Effector memory CD8-positive, alpha-beta T cell (primary cell): Measurements from ENCODE around the gene RCC2.

Experiments
- ATAC-seq: fragments of 150-1000 bp; cut with Tn5 transposase; replicated peaks from 2 replicates; pipeline ENCODE4 v1.10.0; 2021; ENCODE audit warnings: mild to moderate bottlenecking, moderate library complexity
- DNase-seq, 3 experiments: peaks; one replicate each; pipeline ENCODE4 v3.0.0; 2021
- H3K27ac Mint-ChIP-seq, 2 donors: one replicate each; pipeline ENCODE4 v1.8.0; 2022; ENCODE audit warnings: mild to moderate bottlenecking in 2 of 2, mixed read lengths in 2 of 2, moderate library complexity in 2 of 2
- H3K27me3 Mint-ChIP-seq, 2 donors: one replicate each; pipeline ENCODE4 v1.8.0; 2022; ENCODE audit warnings: mixed read lengths in 2 of 2
- H3K36me3 Mint-ChIP-seq: one replicate; pipeline ENCODE4 v1.8.0; 2022; ENCODE audit warnings: mild to moderate bottlenecking, moderate library complexity, mixed read lengths; ENCODE audit not compliant: insufficient read depth
- H3K4me1 Mint-ChIP-seq, 2 donors: one replicate each; pipeline ENCODE4 v1.8.0; 2022; ENCODE audit warnings: low read depth in 2 of 2, mixed read lengths in 2 of 2
- H3K4me3 Mint-ChIP-seq, 2 donors: one replicate each; pipeline ENCODE4 v1.8.0; 2022; ENCODE audit warnings: mild to moderate bottlenecking in 2 of 2, mixed read lengths in 2 of 2, moderate library complexity in 2 of 2
- H3K9me3 Mint-ChIP-seq, 2 donors: one replicate each; pipeline ENCODE4 v1.8.0; 2022; ENCODE audit warnings: mixed read lengths in 2 of 2

Gene RCC2

GRCh38 chr1:17404034-17404684 lies 35.3 kb downstream of the RCC2 start:
- peak overlapping the region in 1 of 2 donors; percentile 29 for H3K27ac Mint-ChIP-seq
- H3K4me3 Mint-ChIP-seq = no peak overlapping the region
- H3K4me1 Mint-ChIP-seq = peaks cover 0 to 5% of the 10 kb centered on the region in 2 donors
- no peaks in the 10 kb centered on the region for H3K27me3 Mint-ChIP-seq
- no peak for ATAC-seq
- no peak for DNase-seq
- H3K36me3 Mint-ChIP-seq = peaks cover 32% of the 10 kb centered on the region
- H3K9me3 Mint-ChIP-seq = no peaks in the 10 kb centered on the region

- Mint-ChIP-seq H3K36me3 (peaks cover 21% of the 10 kb centered on the region), H3K27me3 (no peaks in the 10 kb centered on the region), H3K27ac (no peak overlapping the region)
Measured at GRCh38 chr1:17403081-17403480, 36.4 kb downstream of the RCC2 start.

GRCh38 chr1:17401841-17402240 lies 37.6 kb downstream of the RCC2 start:
- no peak for DNase-seq
- H3K4me3 Mint-ChIP-seq = no peak overlapping the region
- no peak for ATAC-seq
- no peak overlapping the region for H3K27ac Mint-ChIP-seq
- H3K4me1 Mint-ChIP-seq = peaks cover 0 to 2% of the 10 kb centered on the region in 2 donors
- H3K27me3 Mint-ChIP-seq = no peaks in the 10 kb centered on the region
- H3K36me3 Mint-ChIP-seq = peaks cover 13% of the 10 kb centered on the region
- no peaks in the 10 kb centered on the region for H3K9me3 Mint-ChIP-seq

More at GRCh38 chr1:17403081-17403480, 36.4 kb downstream of the RCC2 start:
- peaks cover 0 to 2% of the 10 kb centered on the region in 2 donors for H3K4me1 Mint-ChIP-seq
- no peak for DNase-seq
- H3K9me3 Mint-ChIP-seq = no peaks in the 10 kb centered on the region
- ATAC-seq = no peak
- H3K4me3 Mint-ChIP-seq = no peak overlapping the region

DNA sequence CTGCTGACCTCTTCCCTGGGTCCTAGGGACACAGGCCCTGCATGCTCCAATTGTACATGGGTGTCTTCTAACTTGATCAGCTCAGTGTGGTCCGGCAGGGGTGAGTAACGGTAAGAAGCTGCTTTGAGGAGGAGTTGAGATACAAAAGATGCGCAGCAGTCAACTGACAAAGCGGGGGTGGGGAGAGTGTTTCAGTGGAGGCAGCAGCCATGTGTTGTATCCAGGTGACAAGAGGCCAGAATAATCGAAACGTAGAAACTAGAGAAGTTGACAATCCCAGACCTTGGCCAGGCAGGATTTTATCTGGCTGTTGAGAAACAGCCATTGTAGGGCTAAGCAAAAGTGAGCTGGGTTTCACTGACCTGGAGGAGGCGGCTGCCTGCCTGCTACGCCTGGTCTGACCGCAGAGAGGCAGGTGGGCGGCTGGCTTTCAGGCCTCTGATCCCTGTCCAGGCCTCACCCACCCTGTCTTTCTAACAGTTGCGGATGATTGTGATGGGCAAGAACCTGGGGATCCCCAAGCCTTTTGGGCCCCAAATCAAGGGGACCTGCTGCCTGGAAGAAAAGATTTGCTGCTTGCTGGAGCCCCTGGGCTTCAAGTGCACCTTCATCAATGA lies 38.6 kb downstream of the RCC2 start:
- DNase-seq (no peak), ATAC-seq (no peak)
- H3K4me3 Mint-ChIP-seq = no peak overlapping the region
- no peak overlapping the region for H3K27ac Mint-ChIP-seq
- H3K36me3 Mint-ChIP-seq = peaks cover 8% of the 10 kb centered on the region
- no peaks in the 10 kb centered on the region for H3K27me3 Mint-ChIP-seq
- H3K4me1 Mint-ChIP-seq = no peaks in the 10 kb centered on the region
- H3K9me3 Mint-ChIP-seq = no peaks in the 10 kb centered on the region

DNA sequence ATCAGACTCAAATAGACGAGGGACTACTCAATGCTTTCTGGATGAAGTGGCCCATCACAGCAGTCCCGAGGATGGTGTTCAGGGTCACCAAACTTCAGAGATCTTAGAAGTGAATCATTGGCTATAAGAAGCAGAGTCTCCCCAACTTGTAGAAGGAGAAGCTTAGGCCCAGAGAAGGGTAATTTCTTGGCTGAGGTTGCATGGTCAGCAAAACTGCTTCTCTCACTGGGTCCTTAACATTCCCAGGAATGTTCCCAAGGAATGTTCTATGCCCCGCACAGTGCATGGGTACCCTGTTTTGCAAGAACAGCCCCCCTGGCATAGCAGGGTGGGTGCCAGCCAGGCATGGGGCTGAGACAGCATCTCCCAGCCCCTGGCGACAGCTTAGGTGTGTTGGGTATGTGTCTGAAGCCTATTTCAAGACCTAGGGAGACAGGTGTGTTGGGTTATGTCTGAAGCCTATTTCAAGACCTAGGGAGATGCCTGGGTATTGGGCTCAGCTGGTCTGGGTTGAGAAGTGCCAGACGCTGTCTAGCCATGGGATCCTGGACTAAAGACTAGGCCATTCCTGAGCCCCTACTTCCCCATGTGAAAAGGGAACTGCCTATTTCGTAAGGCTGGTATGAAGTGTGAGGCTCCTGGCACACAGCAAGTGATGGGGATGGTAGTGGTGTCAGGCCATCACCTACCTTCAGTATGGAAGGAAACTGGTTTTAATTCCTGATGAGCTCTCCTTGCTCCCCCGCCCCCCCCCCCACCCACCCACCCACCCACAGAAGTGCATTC lies 41.4 kb downstream of the RCC2 start:
- no peak for ATAC-seq
- no peak for DNase-seq
- H3K27me3 Mint-ChIP-seq = no peaks in the 10 kb centered on the region
- H3K36me3 Mint-ChIP-seq = peaks cover 6% of the 10 kb centered on the region
- H3K4me1 Mint-ChIP-seq = peaks cover 0 to 3% of the 10 kb centered on the region in 2 donors
- no peaks in the 10 kb centered on the region for H3K9me3 Mint-ChIP-seq
- no peak overlapping the region for H3K27ac Mint-ChIP-seq
- H3K4me3 Mint-ChIP-seq = no peak overlapping the region

- peaks cover 0 to 6% of the 10 kb centered on the region in 2 donors for H3K4me1 Mint-ChIP-seq
- no peaks in the 10 kb centered on the region for H3K9me3 Mint-ChIP-seq
- DNase-seq (no peak), ATAC-seq (peak; percentile 69)
- peak overlapping the region in 1 of 2 donors; percentile 73 for H3K27ac Mint-ChIP-seq
- H3K4me3 Mint-ChIP-seq = peak overlapping the region in 1 of 2 donors; percentile 31
- no peaks in the 10 kb centered on the region for H3K27me3 Mint-ChIP-seq
- peaks cover 6% of the 10 kb centered on the region for H3K36me3 Mint-ChIP-seq
Measured at GRCh38 chr1:17393230-17393629, 46.2 kb downstream of the RCC2 start.

- Mint-ChIP-seq H3K27me3 (no peaks in the 10 kb centered on the region), H3K4me3 (no peak overlapping the region), H3K4me1 (peaks cover 0 to 6% of the 10 kb centered on the region in 2 donors), H3K36me3 (peaks cover 6% of the 10 kb centered on the region), H3K27ac (peak overlapping the region in 1 of 2 donors; percentile 73), H3K9me3 (no peaks in the 10 kb centered on the region)
- DNase-seq (no peak), ATAC-seq (no peak)
Measured at GRCh38 chr1:17392199-17392740, 47.2 kb downstream of the RCC2 start.

GRCh38 chr1:17381161-17381560 lies 58.3 kb downstream of the RCC2 start:
- Mint-ChIP-seq H3K4me3 (no peak overlapping the region), H3K36me3 (no peaks in the 10 kb centered on the region), H3K27me3 (peaks cover 43 to 57% of the 10 kb centered on the region in 2 donors), H3K9me3 (no peaks in the 10 kb centered on the region), H3K27ac (no peak overlapping the region), H3K4me1 (no peaks in the 10 kb centered on the region)
- DNase-seq (no peak), ATAC-seq (no peak)

GRCh38 chr1:17377325-17377953 lies 62.0 kb downstream of the RCC2 start:
- H3K9me3 Mint-ChIP-seq = no peaks in the 10 kb centered on the region
- peaks cover 3% of the 10 kb centered on the region for H3K36me3 Mint-ChIP-seq
- H3K4me3 Mint-ChIP-seq = no peak overlapping the region
- H3K4me1 Mint-ChIP-seq = no peaks in the 10 kb centered on the region
- ATAC-seq = no peak
- H3K27ac Mint-ChIP-seq = no peak overlapping the region
- DNase-seq = no peak
- H3K27me3 Mint-ChIP-seq = peaks cover 34 to 59% of the 10 kb centered on the region in 2 donors

GRCh38 chr1:17375651-17376050 lies 63.8 kb downstream of the RCC2 start:
- Mint-ChIP-seq H3K4me1 (no peaks in the 10 kb centered on the region), H3K27me3 (peaks cover 20 to 50% of the 10 kb centered on the region in 2 donors), H3K9me3 (no peaks in the 10 kb centered on the region), H3K27ac (no peak overlapping the region), H3K4me3 (no peak overlapping the region), H3K36me3 (peaks cover 3% of the 10 kb centered on the region)
- no peak for ATAC-seq
- no peak for DNase-seq

DNA sequence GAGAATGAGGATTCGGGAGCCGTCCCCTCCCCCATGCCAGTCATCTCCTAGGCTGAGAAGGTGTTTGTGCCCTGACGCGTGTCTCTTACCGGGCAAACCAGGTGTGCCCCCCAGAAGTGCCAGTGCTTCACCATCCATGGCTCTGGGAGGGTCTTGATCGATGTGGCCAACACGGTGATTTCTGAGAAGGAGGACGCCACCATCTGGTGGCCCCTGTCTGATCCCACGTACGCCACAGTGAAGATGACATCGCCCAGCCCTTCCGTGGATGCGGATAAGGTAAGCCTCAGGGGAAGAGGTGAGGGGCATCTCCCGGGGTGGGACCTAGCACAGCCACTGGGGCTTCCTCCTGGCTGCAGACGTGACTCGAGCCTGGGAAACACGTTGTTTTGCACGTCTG lies 66.5 kb downstream of the RCC2 start:
- Mint-ChIP-seq H3K9me3 (no peaks in the 10 kb centered on the region), H3K36me3 (peaks cover 3% of the 10 kb centered on the region), H3K4me3 (no peak overlapping the region), H3K27ac (no peak overlapping the region), H3K27me3 (peaks cover 14 to 33% of the 10 kb centered on the region in 2 donors), H3K4me1 (no peaks in the 10 kb centered on the region)
- DNase-seq (no peak), ATAC-seq (no peak)

DNA sequence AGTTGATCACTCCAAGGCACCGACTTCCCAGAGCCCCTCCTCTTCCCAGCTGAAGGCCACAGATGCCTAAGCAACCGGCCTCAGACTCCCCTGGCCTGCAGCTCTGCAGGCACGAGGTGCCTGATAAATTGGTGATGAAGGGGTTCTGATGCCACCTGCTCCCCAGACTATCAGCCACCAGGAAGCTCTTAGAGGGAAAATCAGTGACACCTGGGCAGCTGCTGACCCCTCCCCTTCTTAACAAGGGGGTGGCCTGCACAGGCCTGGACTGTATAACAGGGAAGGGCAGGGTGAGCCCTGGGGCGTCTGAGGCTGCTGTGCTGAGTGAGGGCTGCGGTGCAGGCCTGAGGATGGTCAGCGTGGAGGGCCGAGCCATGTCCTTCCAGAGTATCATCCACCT lies 67.6 kb downstream of the RCC2 start, which contains the start of gene PADI6:
Gene PADI6, plus strand, starts transcription at position 301 of the 400 bp plus-strand sequence. Its CDS starts 50 bp downstream, at position 351.
- Mint-ChIP-seq H3K4me1 (no peaks in the 10 kb centered on the region), H3K9me3 (no peaks in the 10 kb centered on the region), H3K27ac (no peak within 1 kb of the TSS), H3K27me3 (peaks cover 5 to 33% of the 10 kb centered on the region in 2 donors), H3K36me3 (peaks cover 3% of the 10 kb centered on the region), H3K4me3 (no peak within 1 kb of the TSS)
- DNase-seq (no peak), ATAC-seq (no peak)

DNA sequence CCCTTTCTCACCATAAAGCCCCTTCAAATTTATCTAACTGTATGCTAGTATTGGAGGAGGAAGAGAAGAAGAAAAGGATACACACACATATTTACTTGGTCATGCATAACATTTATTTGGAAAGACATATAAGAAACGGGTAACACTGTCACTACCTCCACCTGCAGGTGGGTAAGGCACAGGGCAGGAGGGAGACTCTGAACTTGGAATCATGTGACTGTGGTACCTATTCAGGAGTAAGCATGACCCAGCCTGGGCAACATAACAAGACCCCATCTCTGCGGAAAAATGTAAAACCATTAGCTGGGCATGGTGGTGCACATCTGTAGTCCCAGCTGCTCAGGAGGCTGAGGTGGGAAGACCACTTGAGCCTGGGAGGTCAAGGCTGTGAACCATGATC lies 68.9 kb downstream of the RCC2 start:
- Mint-ChIP-seq H3K4me1 (no peaks in the 10 kb centered on the region), H3K4me3 (no peak overlapping the region), H3K9me3 (no peaks in the 10 kb centered on the region), H3K36me3 (peaks cover 3% of the 10 kb centered on the region), H3K27ac (no peak overlapping the region), H3K27me3 (peaks cover 9 to 42% of the 10 kb centered on the region in 2 donors)
- ATAC-seq (no peak), DNase-seq (no peak)
